22Rv1 (cell line): ENCODE data around the gene FCRLA.

Source experiments
- H3K27ac ChIP-seq: fragments of 450-650 bp; 2 replicates; pipeline ENCODE4 v1.5.1; 2017
- CTCF ChIP-seq: fragments of 450-650 bp; IDR thresholded peaks from 2 replicates; pipeline ENCODE4 v1.5.1; 2017; ENCODE audit warnings: mild to moderate bottlenecking
- ZFX ChIP-seq: fragments of 450-650 bp; IDR thresholded peaks from 2 replicates; pipeline ENCODE4 v1.6.1; 2017; ENCODE audit warnings: antibody characterized with exemption, borderline replicate concordance

Gene FCRLA

GRCh38 chr1:161705537-161705936 is 1.5 kb upstream of the FCRLA start:
- TF ChIP-seq ZFX: no peak
- TF ChIP-seq CTCF: no peak
- no peak overlapping the region for H3K27ac ChIP-seq

GRCh38 chr1:161706113-161706481 is 932 bp upstream of the FCRLA start:
- TF ChIP-seq ZFX: no peak
- TF ChIP-seq CTCF: no peak
- H3K27ac ChIP-seq: no peak overlapping the region

- TF ChIP-seq ZFX: no peak
- no peak for TF ChIP-seq CTCF
Measured at GRCh38 chr1:161707503-161707902, 474 bp downstream of the FCRLA start.

GRCh38 chr1:161709373-161709772 is 2.3 kb downstream of the FCRLA start:
- H3K27ac ChIP-seq: no peak overlapping the region
- TF ChIP-seq CTCF (no peak), ZFX (no peak)

More at GRCh38 chr1:161707503-161707902, 474 bp downstream of the FCRLA start:
- no peak overlapping the region for H3K27ac ChIP-seq

- TF ChIP-seq ZFX (no peak), CTCF (no peak)
Measured at GRCh38 chr1:161710560-161710959, 3.5 kb downstream of the FCRLA start.

GRCh38 chr1:161718559-161719324 is 11.7 kb downstream of the FCRLA start:
- TF ChIP-seq CTCF (no peak), ZFX (no peak)
- H3K27ac ChIP-seq: no peak overlapping the region

More at GRCh38 chr1:161710560-161710959, 3.5 kb downstream of the FCRLA start:
- no peak overlapping the region for H3K27ac ChIP-seq

GRCh38 chr1:161719325-161719611 is 12.2 kb downstream of the FCRLA start:
- no peak overlapping the region for H3K27ac ChIP-seq
- TF ChIP-seq ZFX (no peak), CTCF (no peak)
